Ovary (tissue), 3 donors: ENCODE measurements around the gene TSPAN8.
"Not testable (repeated sequence)": the region's sequence is repeated elsewhere in the genome, so short reads cannot be mapped to it uniquely, and the experiment has no call there.

Experiments used
- EP300 ChIP-seq: sonication (generic); formaldehyde crosslinking; IDR thresholded peaks from one replicate; pipeline ENCODE4 v1.6.1; 2017; ENCODE audit warnings: antibody characterized with exemption
- POLR2A ChIP-seq: fragments of 450-650 bp; IDR thresholded peaks from one replicate; pipeline ENCODE4 v1.6.1; 2017; ENCODE audit warnings: antibody characterized with exemption, mild to moderate bottlenecking, moderate library complexity
- TF ChIP-seq, protein P1 (sequence below), 3 donors: fragments of 450-650 bp in 2 of 3; fragments of 200-600 bp in 1 of 3; IDR thresholded peaks; one replicate each; pipeline versions ENCODE4 v1.5.1 to v1.8.0; 2016 to 2022; ENCODE audit warnings: antibody characterized with exemption in 3 of 3, mild to moderate bottlenecking in 1 of 3
- donor health status: DM: no; HTN: no; CAD: no.

DNA sequence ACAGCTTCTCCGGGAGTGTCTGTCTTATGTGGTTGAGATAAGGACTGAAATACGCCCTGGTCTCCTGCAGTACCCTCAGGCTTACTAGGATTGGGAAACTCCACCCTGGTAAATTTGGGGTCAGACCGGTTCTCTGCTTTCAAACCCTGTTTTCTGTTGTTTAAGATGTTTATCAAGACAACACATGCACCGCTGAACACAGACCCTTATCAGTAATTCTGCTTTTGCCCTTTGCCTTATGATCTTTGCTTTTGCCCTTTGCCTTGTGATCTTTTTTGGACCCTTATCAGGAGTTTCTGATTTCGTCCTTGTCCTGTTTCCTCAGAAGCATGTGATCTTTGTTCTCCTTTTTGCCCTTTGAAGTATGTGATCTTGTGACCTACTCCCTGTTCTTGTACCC, 7.8 kb downstream of the TSPAN8 start:
- not testable (repeated sequence) for TF ChIP-seq POLR2A, EP300
- TF ChIP-seq, protein P1, sequence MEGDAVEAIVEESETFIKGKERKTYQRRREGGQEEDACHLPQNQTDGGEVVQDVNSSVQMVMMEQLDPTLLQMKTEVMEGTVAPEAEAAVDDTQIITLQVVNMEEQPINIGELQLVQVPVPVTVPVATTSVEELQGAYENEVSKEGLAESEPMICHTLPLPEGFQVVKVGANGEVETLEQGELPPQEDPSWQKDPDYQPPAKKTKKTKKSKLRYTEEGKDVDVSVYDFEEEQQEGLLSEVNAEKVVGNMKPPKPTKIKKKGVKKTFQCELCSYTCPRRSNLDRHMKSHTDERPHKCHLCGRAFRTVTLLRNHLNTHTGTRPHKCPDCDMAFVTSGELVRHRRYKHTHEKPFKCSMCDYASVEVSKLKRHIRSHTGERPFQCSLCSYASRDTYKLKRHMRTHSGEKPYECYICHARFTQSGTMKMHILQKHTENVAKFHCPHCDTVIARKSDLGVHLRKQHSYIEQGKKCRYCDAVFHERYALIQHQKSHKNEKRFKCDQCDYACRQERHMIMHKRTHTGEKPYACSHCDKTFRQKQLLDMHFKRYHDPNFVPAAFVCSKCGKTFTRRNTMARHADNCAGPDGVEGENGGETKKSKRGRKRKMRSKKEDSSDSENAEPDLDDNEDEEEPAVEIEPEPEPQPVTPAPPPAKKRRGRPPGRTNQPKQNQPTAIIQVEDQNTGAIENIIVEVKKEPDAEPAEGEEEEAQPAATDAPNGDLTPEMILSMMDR (IDR thresholded peaks at IDR 0.05) = not testable (repeated sequence)
